ENCODE results near the gene DDX10. TPM values are rescaled to one million over a fixed set of nuclear protein-coding genes. Genes with fewer than 3 reads are reported as not detected.

DDX10 gene
- total and polyA plus RNA-seq, 4 donors, result 20.5 to 34.2 (median 24.4) TPM

DNA sequence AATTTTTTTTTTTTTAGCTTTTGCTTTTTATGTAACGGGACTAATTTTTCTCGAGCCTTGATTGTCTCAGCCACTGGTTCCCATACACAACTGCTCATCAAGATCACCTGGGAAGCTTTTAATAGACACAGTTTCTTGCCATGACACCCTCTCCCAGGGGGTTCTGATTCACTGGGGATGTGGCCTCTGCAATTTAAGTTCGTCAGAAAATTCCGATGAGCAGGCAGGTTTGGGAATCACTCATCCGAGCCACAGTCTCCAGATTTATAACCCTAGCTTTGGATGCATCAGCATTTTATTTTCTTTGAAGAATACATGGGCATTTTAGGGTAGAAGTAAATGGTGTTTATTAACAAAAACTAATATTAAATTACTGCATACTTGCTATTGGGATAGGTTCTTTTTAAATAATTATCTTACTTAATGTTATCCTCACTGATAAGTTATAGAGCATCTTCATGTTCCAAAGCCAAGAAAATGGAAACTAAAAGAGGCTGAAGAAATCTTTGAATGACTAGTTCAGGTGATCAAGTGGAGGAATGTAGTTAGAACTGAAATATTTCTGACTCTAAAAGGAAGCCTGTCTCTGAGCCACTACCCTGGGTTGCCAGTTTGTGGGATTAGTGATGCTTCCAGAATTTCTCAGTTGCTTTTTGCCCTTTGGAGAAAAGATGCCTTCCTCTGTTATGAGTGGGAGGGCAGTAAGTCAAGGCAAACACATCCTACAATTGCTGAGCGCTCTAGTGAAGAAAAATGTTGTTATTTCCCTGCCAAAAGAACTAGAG lies 319.0 kb downstream of the DDX10 start:
- no peak overlapping the region for H3K4me3 ChIP-seq (ENCODE audit: low read depth, low read length)
- no peaks in the 10 kb centered on the region for H3K27me3 ChIP-seq (ENCODE audit: control insufficient read depth, insufficient read depth, low read length)
- DNase-seq (ENCODE audit: low read depth in 4 of 6, low spot score in 6 of 6), result peak in 1 of 6 donors; percentile 37
- H3K27ac ChIP-seq (ENCODE audit: low read depth, low read length), result no peak overlapping the region
- WGBS (ENCODE audit: insufficient coverage), result 75% methylated on average over 4 of the region's 6 CpGs
- peaks cover 5% of the 10 kb centered on the region for H3K4me1 ChIP-seq (ENCODE audit: control insufficient read depth, insufficient read depth, low read length)
- H3K36me3 ChIP-seq (ENCODE audit: control insufficient read depth, insufficient read depth, low read length), result no peaks in the 10 kb centered on the region
- no peaks in the 10 kb centered on the region for H3K9me3 ChIP-seq (ENCODE audit: control insufficient read depth, insufficient read depth, low read length)

DNA sequence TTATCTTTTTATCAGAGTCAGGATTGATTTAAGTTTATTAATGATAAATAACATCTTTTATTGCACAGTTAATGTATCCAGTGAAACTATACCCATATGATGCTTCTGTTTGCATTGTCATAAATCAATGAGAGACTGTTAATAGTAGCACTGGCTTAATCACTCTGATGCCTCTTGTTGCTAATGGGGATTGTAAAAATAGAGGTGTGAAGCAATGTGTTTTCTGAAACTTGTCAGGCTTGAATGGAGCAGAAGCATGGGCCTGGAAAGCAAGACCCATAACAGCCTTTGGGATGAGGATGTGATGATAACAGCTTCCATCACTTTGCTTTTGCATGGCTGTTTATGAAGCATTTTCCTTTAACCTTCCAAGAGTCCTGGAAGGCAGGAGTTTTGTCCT lies 319.7 kb downstream of the DDX10 start:
- Histone ChIP-seq H3K27ac (ENCODE audit: low read depth, low read length) (peak overlapping the region; percentile 26), H3K27me3 (ENCODE audit: control insufficient read depth, insufficient read depth, low read length) (no peaks in the 10 kb centered on the region), H3K9me3 (ENCODE audit: control insufficient read depth, insufficient read depth, low read length) (no peaks in the 10 kb centered on the region), H3K4me1 (ENCODE audit: control insufficient read depth, insufficient read depth, low read length) (peaks cover 5% of the 10 kb centered on the region), H3K4me3 (ENCODE audit: low read depth, low read length) (no peak overlapping the region), H3K36me3 (ENCODE audit: control insufficient read depth, insufficient read depth, low read length) (no peaks in the 10 kb centered on the region)
- DNase-seq (ENCODE audit: low read depth in 4 of 6, low spot score in 6 of 6), result peak in 1 of 6 donors; percentile 21

DNA sequence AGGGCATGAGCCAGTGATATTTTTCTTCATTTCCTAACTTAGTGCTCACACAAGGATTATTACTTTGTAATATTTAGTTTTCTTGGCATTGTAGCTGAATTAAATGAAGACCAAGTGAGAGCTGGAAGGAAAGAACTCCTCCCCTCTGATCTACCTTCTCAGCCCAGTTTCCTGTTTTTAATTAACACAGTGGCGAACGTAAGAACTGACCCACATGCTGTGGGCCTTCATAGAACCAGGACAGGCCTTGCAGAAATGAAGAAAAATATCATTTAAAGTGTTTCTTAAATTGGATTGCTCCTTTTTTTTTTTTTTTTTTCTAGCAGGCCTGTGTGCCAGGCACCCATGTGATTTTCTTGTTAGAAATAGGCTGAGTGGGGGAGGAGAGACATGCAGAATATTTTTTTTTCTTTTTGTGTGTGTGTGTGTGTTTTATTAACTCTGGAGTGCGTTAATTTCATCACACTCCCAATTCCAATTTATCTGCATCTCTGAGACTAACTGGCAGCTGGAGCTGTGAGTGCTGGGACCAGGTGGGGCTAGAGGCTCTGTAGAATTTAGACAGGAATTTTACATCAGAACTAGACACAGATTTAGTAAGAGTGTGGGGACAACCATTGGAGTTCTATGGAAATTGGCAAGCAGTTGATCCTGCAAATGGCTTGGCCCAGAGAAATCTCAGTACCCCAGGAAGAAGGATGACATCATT lies 320.5 kb downstream of the DDX10 start:
- WGBS (ENCODE audit: insufficient coverage), result no CpG with 5 or more reads among the region's 3 CpGs
- Histone ChIP-seq H3K4me3 (ENCODE audit: low read depth, low read length) (no peak overlapping the region), H3K4me1 (ENCODE audit: control insufficient read depth, insufficient read depth, low read length) (peaks cover 5% of the 10 kb centered on the region), H3K27me3 (ENCODE audit: control insufficient read depth, insufficient read depth, low read length) (no peaks in the 10 kb centered on the region), H3K27ac (ENCODE audit: low read depth, low read length) (no peak overlapping the region), H3K36me3 (ENCODE audit: control insufficient read depth, insufficient read depth, low read length) (no peaks in the 10 kb centered on the region), H3K9me3 (ENCODE audit: control insufficient read depth, insufficient read depth, low read length) (no peaks in the 10 kb centered on the region)
- peak in 1 of 6 donors; percentile 32 for DNase-seq (ENCODE audit: low read depth in 4 of 6, low spot score in 6 of 6)

DNA sequence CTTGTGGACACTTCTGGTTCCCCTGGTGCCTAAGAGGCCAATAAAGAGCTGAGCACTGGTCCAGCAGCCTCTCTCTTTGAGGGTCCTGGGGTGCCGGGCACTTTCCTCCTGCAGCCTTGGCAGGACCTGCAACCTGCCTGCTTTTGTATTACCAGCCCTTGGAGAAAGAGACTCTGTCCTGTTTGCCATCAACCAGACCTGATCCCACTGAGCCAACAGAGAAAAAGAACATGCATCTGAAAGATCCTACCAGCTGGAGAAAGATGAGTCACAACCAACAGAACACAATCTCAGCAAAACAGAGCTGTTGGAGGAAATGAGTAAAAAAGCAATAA lies 321.0 kb downstream of the DDX10 start:
- H3K9me3 ChIP-seq (ENCODE audit: control insufficient read depth, insufficient read depth, low read length), result no peaks in the 10 kb centered on the region
- peaks cover 5% of the 10 kb centered on the region for H3K4me1 ChIP-seq (ENCODE audit: control insufficient read depth, insufficient read depth, low read length)
- 63% methylated on average over 1 of the region's 1 CpG for WGBS (ENCODE audit: insufficient coverage)
- no peak for DNase-seq (ENCODE audit: low read depth in 4 of 6, low spot score in 6 of 6)
- no peaks in the 10 kb centered on the region for H3K27me3 ChIP-seq (ENCODE audit: control insufficient read depth, insufficient read depth, low read length)
- H3K36me3 ChIP-seq (ENCODE audit: control insufficient read depth, insufficient read depth, low read length), result no peaks in the 10 kb centered on the region
- H3K27ac ChIP-seq (ENCODE audit: low read depth, low read length), result no peak overlapping the region
- H3K4me3 ChIP-seq (ENCODE audit: low read depth, low read length), result no peak overlapping the region

Other genes with a start within 250 kb of the DDX10 start
- 1 to 10 TPM; 1.3 to 1.5 TPM for gene C11orf65, start 197.5 kb upstream of the DDX10 start, total RNA-seq
- gene C11orf65, start 197.5 kb upstream of the DDX10 start, polyA plus RNA-seq (ENCODE audit: insufficient read length in 2 of 2), result under 1 TPM; 0.84 to 0.89 TPM
- 10 to 100 TPM; 38.0 to 44.4 TPM for gene POGLUT3, start 166.7 kb upstream of the DDX10 start, total RNA-seq
- 10 to 100 TPM; 17.5 to 19.0 TPM for gene POGLUT3, start 166.7 kb upstream of the DDX10 start, polyA plus RNA-seq (ENCODE audit: insufficient read length in 2 of 2)
- gene EXPH5, start 71.3 kb upstream of the DDX10 start, total RNA-seq, result 1 to 10 TPM; 3.6 to 8.2 TPM
- gene EXPH5, start 71.3 kb upstream of the DDX10 start, polyA plus RNA-seq (ENCODE audit: insufficient read length in 2 of 2), result under 1 TPM; 0.84 to 0.86 TPM